Type B pancreatic cell (in vitro differentiated cells): ENCODE results near the gene AFAP1. TPM values are rescaled to one million over a fixed set of nuclear protein-coding genes. Genes with fewer than 3 reads are reported as not detected.
A peak's percentile ranks its signal among the peaks of the same experiment; 100 is the strongest.

Experiments used
- DNase-seq: peaks from one replicate; pipeline ENCODE4 v3.0.0; 2021; ENCODE audit warnings: mixed read lengths; ENCODE audit not compliant: unreplicated experiment; ENCODE audit errors: extremely low spot score
- H3K27ac Mint-ChIP-seq: 2 replicates; pipeline ENCODE4 v1.8.0; 2021; ENCODE audit warnings: mild to moderate bottlenecking, mixed read lengths
- H3K27me3 Mint-ChIP-seq: 2 replicates; pipeline ENCODE4 v1.8.0; 2021; ENCODE audit warnings: mixed read lengths
- H3K36me3 Mint-ChIP-seq: 2 replicates; pipeline ENCODE4 v1.8.0; 2021; ENCODE audit warnings: mixed read lengths
- H3K4me1 Mint-ChIP-seq: one replicate; pipeline ENCODE4 v1.8.0; 2021; ENCODE audit warnings: mixed read lengths; ENCODE audit not compliant: unreplicated experiment
- H3K4me3 Mint-ChIP-seq: 2 replicates; pipeline ENCODE4 v1.8.0; 2021; ENCODE audit warnings: mild to moderate bottlenecking, mixed read lengths
- H3K9me3 Mint-ChIP-seq: 2 replicates; pipeline ENCODE4 v1.8.0; 2021; ENCODE audit warnings: mixed read lengths
- CTCF ChIP-seq: fragments of 200-600 bp; sonication (generic); conservative IDR thresholded peaks from 2 replicates; pipeline ENCODE4 v1.5.0; 2021; ENCODE audit warnings: antibody characterized with exemption, mild to moderate bottlenecking
- total RNA-seq: library from RNA; stranded (reverse); gene quantifications from 2 replicates; pipeline ENCODE4 v1.2.1, GENCODE V29; 2021; ENCODE audit warnings: low replicate concordance

The AFAP1 gene
- total RNA-seq, 1 donor from 2014 or later: 36.6 TPM

- Mint-ChIP-seq H3K27ac (peak overlapping the region; percentile 89), H3K4me1 (peaks cover 29% of the 10 kb centered on the region), H3K9me3 (no peaks in the 10 kb centered on the region), H3K36me3 (peaks cover 6% of the 10 kb centered on the region), H3K4me3 (peak overlapping the region; percentile 94), H3K27me3 (no peaks in the 10 kb centered on the region)
- TF ChIP-seq CTCF: no peak
- DNase-seq: no peak
Measured at GRCh38 chr4:7938609-7939376, 868 bp downstream of the AFAP1 start.

- no peaks in the 10 kb centered on the region for H3K9me3 Mint-ChIP-seq
- H3K4me1 Mint-ChIP-seq: peaks cover 29% of the 10 kb centered on the region
- H3K27ac Mint-ChIP-seq: peak overlapping the region; percentile 89
- peaks cover 6% of the 10 kb centered on the region for H3K36me3 Mint-ChIP-seq
- no peak for DNase-seq
- H3K4me3 Mint-ChIP-seq: peak overlapping the region; percentile 94
- no peaks in the 10 kb centered on the region for H3K27me3 Mint-ChIP-seq
- no peak for TF ChIP-seq CTCF
Measured at GRCh38 chr4:7938266-7938608, 1.4 kb downstream of the AFAP1 start.

- H3K4me1 Mint-ChIP-seq: peaks cover 29% of the 10 kb centered on the region
Measured at GRCh38 chr4:7937006-7937405, 2.7 kb downstream of the AFAP1 start.

GRCh38 chr4:7933651-7934510 is 5.8 kb downstream of the AFAP1 start:
- H3K36me3 Mint-ChIP-seq: peaks cover 14% of the 10 kb centered on the region
- peak overlapping the region; percentile 54 for H3K4me3 Mint-ChIP-seq
- no peak for DNase-seq
- H3K4me1 Mint-ChIP-seq: peaks cover 39% of the 10 kb centered on the region
- no peak for TF ChIP-seq CTCF
- H3K27ac Mint-ChIP-seq: peak overlapping the region; percentile 42
- H3K27me3 Mint-ChIP-seq: no peaks in the 10 kb centered on the region
- no peaks in the 10 kb centered on the region for H3K9me3 Mint-ChIP-seq

More at GRCh38 chr4:7937006-7937405, 2.7 kb downstream of the AFAP1 start:
- H3K27ac Mint-ChIP-seq: peak overlapping the region; percentile 44
- no peaks in the 10 kb centered on the region for H3K27me3 Mint-ChIP-seq
- H3K4me3 Mint-ChIP-seq: peak overlapping the region; percentile 94
- no peak for DNase-seq
- H3K9me3 Mint-ChIP-seq: no peaks in the 10 kb centered on the region
- no peak for TF ChIP-seq CTCF
- H3K36me3 Mint-ChIP-seq: peaks cover 6% of the 10 kb centered on the region

- Mint-ChIP-seq H3K9me3 (no peaks in the 10 kb centered on the region), H3K27ac (no peak overlapping the region), H3K27me3 (no peaks in the 10 kb centered on the region), H3K36me3 (peaks cover 14% of the 10 kb centered on the region), H3K4me3 (no peak overlapping the region), H3K4me1 (peaks cover 31% of the 10 kb centered on the region)
- DNase-seq: no peak
- TF ChIP-seq CTCF: no peak
Measured at GRCh38 chr4:7932287-7932686, 7.4 kb downstream of the AFAP1 start.
